Measurements from ENCODE around the gene MARCKSL1.
A peak's percentile ranks its signal among the peaks of the same experiment; 100 is the strongest.

The MARCKSL1 gene

GRCh38 chr1:32335790-32336590, at the start of gene MARCKSL1:
MARCKSL1 (minus strand) TSS chr1:32336233; CDS start chr1:32336033, 200 bp downstream.
- Histone ChIP-seq H3K27ac (no peak within 1 kb of the TSS), H3K4me1 (no peaks in the 10 kb centered on the region), H3K36me3 (ENCODE audit: control insufficient read depth, insufficient read depth, low read length) (no peaks in the 10 kb centered on the region), H3K4me3 (ENCODE audit: low read depth, low read length) (peak within 1 kb of the TSS; percentile 31), H3K9me3 (ENCODE audit: control insufficient read depth, low read length) (no peaks in the 10 kb centered on the region), H3K79me2 (no peaks in the 10 kb centered on the region), H3K4me2 (ENCODE audit: low read length) (peak within 1 kb of the TSS; percentile 58), H2AFZ (peak within 1 kb of the TSS; percentile 50), H3K9ac (no peak within 1 kb of the TSS), H3K27me3 (ENCODE audit: control insufficient read depth, insufficient read depth, low read length) (no peaks in the 10 kb centered on the region)
- TF ChIP-seq CTCF (IDR thresholded peaks at IDR 0.05), result no peak

- H3K9me3 ChIP-seq (ENCODE audit: control insufficient read depth, low read length), result no peaks in the 10 kb centered on the region
- no peak overlapping the region for H2AFZ ChIP-seq
- TF ChIP-seq CTCF (IDR thresholded peaks at IDR 0.05), result no peak
Measured at GRCh38 chr1:32380057-32380456, 44.0 kb upstream of the MARCKSL1 start.

GRCh38 chr1:32377541-32378220, 41.6 kb upstream of the MARCKSL1 start:
- H3K27ac ChIP-seq, result no peak overlapping the region
- no peak overlapping the region for H3K4me3 ChIP-seq (ENCODE audit: low read depth, low read length)
- no peak for TF ChIP-seq CTCF (IDR thresholded peaks at IDR 0.05)
- no peaks in the 10 kb centered on the region for H3K79me2 ChIP-seq
- H3K4me1 ChIP-seq, result no peaks in the 10 kb centered on the region
- H3K4me2 ChIP-seq (ENCODE audit: low read length), result no peak overlapping the region
- H3K27me3 ChIP-seq (ENCODE audit: control insufficient read depth, insufficient read depth, low read length), result no peaks in the 10 kb centered on the region
- H2AFZ ChIP-seq, result no peak overlapping the region
- no peaks in the 10 kb centered on the region for H3K36me3 ChIP-seq (ENCODE audit: control insufficient read depth, insufficient read depth, low read length)
- no peaks in the 10 kb centered on the region for H3K9me3 ChIP-seq (ENCODE audit: control insufficient read depth, low read length)
- H3K9ac ChIP-seq, result no peak overlapping the region

More at GRCh38 chr1:32380057-32380456, 44.0 kb upstream of the MARCKSL1 start:
- no peaks in the 10 kb centered on the region for H3K79me2 ChIP-seq
- no peaks in the 10 kb centered on the region for H3K27me3 ChIP-seq (ENCODE audit: control insufficient read depth, insufficient read depth, low read length)
- no peak overlapping the region for H3K4me2 ChIP-seq (ENCODE audit: low read length)
- no peaks in the 10 kb centered on the region for H3K36me3 ChIP-seq (ENCODE audit: control insufficient read depth, insufficient read depth, low read length)
- no peak overlapping the region for H3K27ac ChIP-seq
- H3K4me3 ChIP-seq (ENCODE audit: low read depth, low read length), result no peak overlapping the region
- no peak overlapping the region for H3K9ac ChIP-seq
- H3K4me1 ChIP-seq, result no peaks in the 10 kb centered on the region

GRCh38 chr1:32376199-32376598, 40.2 kb upstream of the MARCKSL1 start:
- H3K4me1 ChIP-seq, result no peaks in the 10 kb centered on the region
- no peak overlapping the region for H3K27ac ChIP-seq
- no peaks in the 10 kb centered on the region for H3K36me3 ChIP-seq (ENCODE audit: control insufficient read depth, insufficient read depth, low read length)
- no peak overlapping the region for H2AFZ ChIP-seq
- no peak overlapping the region for H3K9ac ChIP-seq
- no peaks in the 10 kb centered on the region for H3K27me3 ChIP-seq (ENCODE audit: control insufficient read depth, insufficient read depth, low read length)
- no peaks in the 10 kb centered on the region for H3K79me2 ChIP-seq
- H3K4me3 ChIP-seq (ENCODE audit: low read depth, low read length), result no peak overlapping the region
- TF ChIP-seq CTCF (IDR thresholded peaks at IDR 0.05), result no peak
- H3K9me3 ChIP-seq (ENCODE audit: control insufficient read depth, low read length), result no peaks in the 10 kb centered on the region
- H3K4me2 ChIP-seq (ENCODE audit: low read length), result no peak overlapping the region

Measured in parathyroid adenoma (tissue), 2 donors.